ENCODE data around the gene BCAS1.
"Not testable (repeated sequence)": the region's sequence is repeated elsewhere in the genome, so short reads cannot be mapped to it uniquely, and the experiment has no call there.

Gene BCAS1

GRCh38 chr20:54013471-54013870 lies 56.9 kb downstream of the BCAS1 start:
- no peak for DNase-seq

GRCh38 chr20:54011346-54011745 lies 59.0 kb downstream of the BCAS1 start:
- DNase-seq, result no peak

- not testable (repeated sequence) for DNase-seq
Observed at GRCh38 chr20:54006216-54006615, 64.2 kb downstream of the BCAS1 start.

- no peak for DNase-seq
Observed at GRCh38 chr20:54005524-54005923, 64.9 kb downstream of the BCAS1 start.

- no peak for DNase-seq
Observed at GRCh38 chr20:54004445-54004844, 65.9 kb downstream of the BCAS1 start.

- DNase-seq, result no peak
Observed at GRCh38 chr20:54002741-54003140, 67.7 kb downstream of the BCAS1 start.

GRCh38 chr20:54002056-54002575 lies 68.3 kb downstream of the BCAS1 start:
- no peak for DNase-seq

GRCh38 chr20:54000914-54001313 lies 69.5 kb downstream of the BCAS1 start:
- no peak for DNase-seq

- no peak for DNase-seq
Observed at GRCh38 chr20:54000262-54000661, 70.1 kb downstream of the BCAS1 start.

- no peak for DNase-seq
Observed at GRCh38 chr20:53999077-53999476, 71.3 kb downstream of the BCAS1 start.

- DNase-seq, result no peak
Observed at GRCh38 chr20:53996584-53997486, 73.6 kb downstream of the BCAS1 start.

GRCh38 chr20:53995949-53996348 lies 74.4 kb downstream of the BCAS1 start:
- DNase-seq, result no peak

- DNase-seq, result no peak
Observed at GRCh38 chr20:53994088-53994487, 76.3 kb downstream of the BCAS1 start.

- no peak for DNase-seq
Observed at GRCh38 chr20:53993310-53993709, 77.1 kb downstream of the BCAS1 start.

GRCh38 chr20:53990768-53991450 lies 79.5 kb downstream of the BCAS1 start:
- no peak for DNase-seq

- DNase-seq, result no peak
Observed at GRCh38 chr20:53990003-53990402, 80.4 kb downstream of the BCAS1 start.

GRCh38 chr20:53989401-53989800 lies 81.0 kb downstream of the BCAS1 start:
- no peak for DNase-seq

- no peak for DNase-seq
Observed at GRCh38 chr20:53986037-53986650, 84.2 kb downstream of the BCAS1 start.

- no peak for DNase-seq
Observed at GRCh38 chr20:53985150-53985518, 85.3 kb downstream of the BCAS1 start.

GRCh38 chr20:53984356-53985149 lies 85.8 kb downstream of the BCAS1 start:
- no peak for DNase-seq

GRCh38 chr20:53983401-53983800 lies 87.0 kb downstream of the BCAS1 start:
- DNase-seq, result no peak

- no peak for DNase-seq
Observed at GRCh38 chr20:53982624-53983023, 87.8 kb downstream of the BCAS1 start.

Measured in NCI-H510A (cell line).